Trophoblast cell (in vitro differentiated cells and primary cell): ENCODE data around the gene GKN2.
A peak's percentile ranks its signal among the peaks of the same experiment; 100 is the strongest.

Experiments used
- DNase-seq, 2 donors: peaks; one replicate each; pipeline ENCODE4 v3.0.0-alpha.2; 2016
- H2AFZ ChIP-seq: 2 replicates; pipeline ENCODE4 v1.6.1; 2013; ENCODE audit warnings: low read length, moderate library complexity, mild to moderate bottlenecking; ENCODE audit not compliant: insufficient read depth, poor library complexity
- H2AK5ac ChIP-seq: 2 replicates; pipeline ENCODE4 v1.6.1; 2013; ENCODE audit warnings: mild to moderate bottlenecking, low read length
- H2BK120ac ChIP-seq: 2 replicates; pipeline ENCODE4 v1.6.1; 2013; ENCODE audit warnings: low read length, mild to moderate bottlenecking, moderate library complexity; ENCODE audit not compliant: insufficient read depth, poor library complexity
- H2BK12ac ChIP-seq: 2 replicates; pipeline ENCODE4 v1.6.1; 2013; ENCODE audit warnings: mild to moderate bottlenecking, low read length, moderate library complexity
- H2BK5ac ChIP-seq: 2 replicates; pipeline ENCODE4 v1.6.1; 2013; ENCODE audit warnings: low read length, low read depth, moderate library complexity, mild to moderate bottlenecking; ENCODE audit not compliant: poor library complexity
- H3K14ac ChIP-seq: 2 replicates; pipeline ENCODE4 v1.6.1; 2013; ENCODE audit warnings: mild to moderate bottlenecking, low read length
- H3K18ac ChIP-seq: 2 replicates; pipeline ENCODE4 v1.6.1; 2013; ENCODE audit warnings: mild to moderate bottlenecking, low read length
- H3K23ac ChIP-seq: 2 replicates; pipeline ENCODE4 v1.6.1; 2013; ENCODE audit warnings: low read length
- H3K27ac ChIP-seq: 2 replicates; pipeline ENCODE4 v1.5.1; 2013; ENCODE audit warnings: low read depth, mild to moderate bottlenecking, inconsistent platforms, low read length, moderate library complexity
- H3K27me3 ChIP-seq: 2 replicates; pipeline ENCODE4 v1.6.1; 2013; ENCODE audit warnings: inconsistent platforms, mild to moderate bottlenecking, low read length, moderate library complexity; ENCODE audit not compliant: insufficient read depth
- H3K36me3 ChIP-seq, 2 experiments: 1 replicate in 1 of 2; 2 replicates in 1 of 2; pipeline ENCODE4 v1.6.1; 2013; ENCODE audit warnings: low read length in 2 of 2, mild to moderate bottlenecking in 2 of 2, moderate library complexity in 1 of 2; ENCODE audit not compliant: insufficient read depth in 2 of 2, control insufficient read depth in 1 of 2
- H3K4ac ChIP-seq: 2 replicates; pipeline ENCODE4 v1.6.1; 2013; ENCODE audit warnings: low read depth, mild to moderate bottlenecking, low read length, moderate library complexity
- H3K4me1 ChIP-seq, 2 experiments: 1 replicate in 1 of 2; 2 replicates in 1 of 2; pipeline ENCODE4 v1.6.1; 2013; ENCODE audit warnings: low read length in 2 of 2, mild to moderate bottlenecking in 2 of 2, moderate library complexity in 1 of 2; ENCODE audit not compliant: insufficient read depth in 2 of 2, control insufficient read depth in 1 of 2
- H3K4me2 ChIP-seq: 2 replicates; pipeline ENCODE4 v1.6.1; 2013; ENCODE audit warnings: inconsistent platforms, mild to moderate bottlenecking, low read length, moderate library complexity
- H3K4me3 ChIP-seq: 2 replicates; pipeline ENCODE4 v1.5.1; 2013; ENCODE audit warnings: mild to moderate bottlenecking, low read depth, low read length, inconsistent platforms
- H3K79me1 ChIP-seq: one replicate; pipeline ENCODE4 v1.6.1; 2013; ENCODE audit warnings: low read length
- H3K79me2 ChIP-seq: 2 replicates; pipeline ENCODE4 v1.6.1; 2013; ENCODE audit warnings: low read length, mild to moderate bottlenecking; ENCODE audit not compliant: control insufficient read depth, insufficient read depth, poor library complexity
- H3K9ac ChIP-seq: 2 replicates; pipeline ENCODE4 v1.6.1; 2013; ENCODE audit warnings: mild to moderate bottlenecking, low read length
- H3K9me3 ChIP-seq: 2 replicates; pipeline ENCODE4 v1.6.1; 2013; ENCODE audit warnings: low read depth, mild to moderate bottlenecking, control low read depth, inconsistent platforms, low read length; ENCODE audit not compliant: insufficient read depth
- H4K12ac ChIP-seq: 2 replicates; pipeline ENCODE4 v1.6.1; 2013; ENCODE audit warnings: low read depth, mild to moderate bottlenecking, low read length, moderate library complexity
- H4K8ac ChIP-seq: 2 replicates; pipeline ENCODE4 v1.6.1; 2013; ENCODE audit warnings: low read depth, mild to moderate bottlenecking, low read length, moderate library complexity
- H4K91ac ChIP-seq: one replicate; pipeline ENCODE4 v1.6.1; 2013; ENCODE audit warnings: low read depth, mild to moderate bottlenecking, low read length, moderate library complexity
- WGBS: extraction: QIAGEN DNeasy Blood & Tissue Kit; methylation state at CpG from one replicate; pipeline ENCODE4 v1.1.7; 2013; ENCODE audit warnings: missing lambda C conversion rate; ENCODE audit not compliant: insufficient read length, insufficient coverage; ENCODE audit errors: extremely low coverage; 5-methylcytosine and 5-hydroxymethylcytosine counted together

The GKN2 gene

GRCh38 chr2:68994864-68995263 is 42.2 kb upstream of the GKN2 start:
- peak overlapping the region; percentile 17 for H3K4me3 ChIP-seq
- no peak overlapping the region for H2AK5ac ChIP-seq
- H4K8ac ChIP-seq, result no peak overlapping the region
- H3K9ac ChIP-seq, result no peak overlapping the region
- no peak overlapping the region for H3K23ac ChIP-seq
- H2BK12ac ChIP-seq, result no peak overlapping the region
- H3K27ac ChIP-seq, result no peak overlapping the region
- H4K12ac ChIP-seq, result no peak overlapping the region
- H3K79me2 ChIP-seq, result no peaks in the 10 kb centered on the region
- H3K79me1 ChIP-seq, result no peaks in the 10 kb centered on the region
- no peak overlapping the region for H4K91ac ChIP-seq
- no peak overlapping the region for H3K4me2 ChIP-seq
- no peak overlapping the region for H3K4ac ChIP-seq
- H3K4me1 ChIP-seq, result no peaks in the 10 kb centered on the region
- peaks cover 2% of the 10 kb centered on the region for H3K9me3 ChIP-seq
- H2BK120ac ChIP-seq, result no peak overlapping the region
- H3K14ac ChIP-seq, result no peak overlapping the region
- no peaks in the 10 kb centered on the region for H3K27me3 ChIP-seq
- no peaks in the 10 kb centered on the region for H3K36me3 ChIP-seq
- WGBS, result no CpG with 5 or more reads among the region's 4 CpGs
- no peak overlapping the region for H3K18ac ChIP-seq
- H2AFZ ChIP-seq, result no peak overlapping the region
- no peak overlapping the region for H2BK5ac ChIP-seq
- DNase-seq, result peak; percentile 44 to 72

- Histone ChIP-seq H3K4me3 (no peak overlapping the region), H4K91ac (no peak overlapping the region), H3K4me1 (no peaks in the 10 kb centered on the region), H3K79me1 (no peaks in the 10 kb centered on the region), H3K36me3 (no peaks in the 10 kb centered on the region), H3K4ac (no peak overlapping the region), H2BK120ac (no peak overlapping the region), H2BK5ac (no peak overlapping the region), H4K12ac (no peak overlapping the region), H4K8ac (no peak overlapping the region), H3K27me3 (no peaks in the 10 kb centered on the region), H3K4me2 (no peak overlapping the region), H3K79me2 (no peaks in the 10 kb centered on the region), H2AK5ac (no peak overlapping the region), H3K18ac (no peak overlapping the region), H2AFZ (no peak overlapping the region), H3K14ac (no peak overlapping the region), H3K23ac (no peak overlapping the region), H3K9me3 (peaks cover 2% of the 10 kb centered on the region), H2BK12ac (no peak overlapping the region), H3K27ac (no peak overlapping the region), H3K9ac (no peak overlapping the region)
- WGBS, result no CpG with 5 or more reads among the region's 7 CpGs
- no peak for DNase-seq
These were observed 41.0 kb upstream of the GKN2 start for GRCh38 chr2:68993660-68994059.

GRCh38 chr2:68992933-68993332 is 40.2 kb upstream of the GKN2 start:
- H3K27me3 ChIP-seq, result no peaks in the 10 kb centered on the region
- no peak overlapping the region for H3K23ac ChIP-seq
- no peak overlapping the region for H4K8ac ChIP-seq
- no peaks in the 10 kb centered on the region for H3K4me1 ChIP-seq
- H3K79me1 ChIP-seq, result no peaks in the 10 kb centered on the region
- H2AFZ ChIP-seq, result no peak overlapping the region
- no peak overlapping the region for H2BK5ac ChIP-seq
- no peak overlapping the region for H4K91ac ChIP-seq
- H3K4me2 ChIP-seq, result no peak overlapping the region
- WGBS, result no CpG with 5 or more reads among the region's 3 CpGs
- DNase-seq, result no peak
- no peak overlapping the region for H3K4ac ChIP-seq
- no peaks in the 10 kb centered on the region for H3K36me3 ChIP-seq
- H3K79me2 ChIP-seq, result no peaks in the 10 kb centered on the region
- no peak overlapping the region for H3K27ac ChIP-seq
- H3K9ac ChIP-seq, result no peak overlapping the region
- H4K12ac ChIP-seq, result no peak overlapping the region
- no peak overlapping the region for H2AK5ac ChIP-seq
- H3K4me3 ChIP-seq, result no peak overlapping the region
- no peak overlapping the region for H3K18ac ChIP-seq
- no peak overlapping the region for H2BK120ac ChIP-seq
- H3K14ac ChIP-seq, result no peak overlapping the region
- peaks cover 2% of the 10 kb centered on the region for H3K9me3 ChIP-seq
- H2BK12ac ChIP-seq, result no peak overlapping the region

DNA sequence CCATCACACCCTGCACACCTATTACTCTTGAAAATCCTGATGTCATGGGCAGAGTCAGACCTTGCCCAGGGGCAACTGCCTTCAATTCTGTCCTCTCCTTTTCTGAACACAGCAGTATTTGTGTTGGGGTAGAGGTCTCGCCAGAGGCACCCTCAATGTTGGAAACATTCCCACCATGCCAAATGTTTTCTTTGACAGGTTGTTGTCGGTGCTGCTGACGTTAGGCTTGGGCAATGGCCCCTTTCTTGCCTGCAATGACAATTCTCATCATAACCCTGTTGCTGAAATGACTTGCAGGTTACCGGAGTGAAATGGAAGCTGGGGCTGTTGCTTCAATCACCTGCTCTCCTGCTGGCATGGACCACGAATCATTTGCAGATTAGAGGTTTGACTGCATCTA is 39.6 kb upstream of the GKN2 start:
- no peak overlapping the region for H4K91ac ChIP-seq

More for the DNA sequence above, 39.6 kb upstream of the GKN2 start:
- Histone ChIP-seq H3K27ac (no peak overlapping the region), H3K79me2 (no peaks in the 10 kb centered on the region), H2AK5ac (no peak overlapping the region), H4K8ac (no peak overlapping the region), H3K18ac (no peak overlapping the region), H3K9ac (no peak overlapping the region), H3K4ac (no peak overlapping the region), H3K23ac (no peak overlapping the region), H3K79me1 (no peaks in the 10 kb centered on the region), H3K4me3 (no peak overlapping the region), H3K9me3 (peaks cover 2% of the 10 kb centered on the region), H2BK120ac (no peak overlapping the region), H3K4me1 (no peaks in the 10 kb centered on the region), H2BK5ac (no peak overlapping the region), H3K4me2 (no peak overlapping the region), H3K36me3 (no peaks in the 10 kb centered on the region), H2AFZ (no peak overlapping the region), H2BK12ac (no peak overlapping the region), H3K27me3 (no peaks in the 10 kb centered on the region), H3K14ac (no peak overlapping the region), H4K12ac (no peak overlapping the region)
- WGBS, result no CpG with 5 or more reads among the region's 5 CpGs
- no peak for DNase-seq
